HG03378 (cell line): ENCODE measurements around the gene TRAPPC10.

Experiments
- ATAC-seq: cut with Tn5 transposase; IDR thresholded peaks from one replicate; pipeline ENCODE4 v1.9.1; 2021; ENCODE audit warnings: mild to moderate bottlenecking, moderate library complexity; ENCODE audit not compliant: unreplicated experiment

Gene TRAPPC10

GRCh38 chr21:44011579-44012473 lies at the start of gene TRAPPC10:
Gene TRAPPC10, plus strand, starts transcription at chr21:44012309. Its CDS starts 185 bp downstream, at chr21:44012494.
- ATAC-seq = no peak

GRCh38 chr21:43965911-43966585 lies 46.1 kb upstream of the TRAPPC10 start:
- ATAC-seq = no peak

GRCh38 chr21:43966946-43967512 lies 45.1 kb upstream of the TRAPPC10 start:
- no peak for ATAC-seq

- ATAC-seq = no peak
Observed at GRCh38 chr21:43967981-43968380, 44.1 kb upstream of the TRAPPC10 start.

- ATAC-seq = no peak
Observed at GRCh38 chr21:43968410-43969114, 43.5 kb upstream of the TRAPPC10 start.

- ATAC-seq = no peak
Observed at GRCh38 chr21:43969115-43969444, 43.0 kb upstream of the TRAPPC10 start.

GRCh38 chr21:43970551-43970950 lies 41.6 kb upstream of the TRAPPC10 start:
- no peak for ATAC-seq

GRCh38 chr21:43971201-43971991 lies 40.7 kb upstream of the TRAPPC10 start:
- ATAC-seq = no peak

GRCh38 chr21:43971992-43972255 lies 40.2 kb upstream of the TRAPPC10 start:
- ATAC-seq = no peak

GRCh38 chr21:43972850-43973633 lies 39.1 kb upstream of the TRAPPC10 start:
- no peak for ATAC-seq

GRCh38 chr21:43973634-43973955 lies 38.5 kb upstream of the TRAPPC10 start:
- ATAC-seq = no peak

- no peak for ATAC-seq
Observed at GRCh38 chr21:43974791-43975468, 37.2 kb upstream of the TRAPPC10 start.

- ATAC-seq = no peak
Observed at GRCh38 chr21:43975469-43976098, 36.5 kb upstream of the TRAPPC10 start.

GRCh38 chr21:43976661-43977060 lies 35.4 kb upstream of the TRAPPC10 start:
- no peak for ATAC-seq

- ATAC-seq = no peak
Observed at GRCh38 chr21:43978060-43978459, 34.0 kb upstream of the TRAPPC10 start.

GRCh38 chr21:43979654-43980053 lies 32.5 kb upstream of the TRAPPC10 start:
- no peak for ATAC-seq

- no peak for ATAC-seq
Observed at GRCh38 chr21:43981151-43981870, 30.8 kb upstream of the TRAPPC10 start.

- no peak for ATAC-seq
Observed at GRCh38 chr21:43981871-43982210, 30.3 kb upstream of the TRAPPC10 start.
